Cardiac ventricle fibroblast (primary cell): ENCODE data around the gene PGAM1. TPM values are rescaled to one million over a fixed set of nuclear protein-coding genes. Genes with fewer than 3 reads are reported as not detected.

ENCODE experiments used
- total RNA-seq: library from RNA; depleted of rRNA; stranded (reverse); fragments of >200 nt; gene quantifications from 2 replicates; pipeline ENCODE4 v1.2.3, GENCODE V29; 2015

PGAM1 gene
- total RNA-seq, result 296 and 398 TPM in 2 replicates

GRCh38 chr10:97425964-97426775 lies at the start of gene PGAM1:
Gene PGAM1 (plus strand): TSS chr10:97426191. CDS start chr10:97426308, 117 bp downstream.

GRCh38 chr10:97400665-97401454 lies 25.1 kb upstream of the PGAM1 start, which contains the start of gene RRP12:
Gene RRP12 (minus strand): TSS chr10:97401340. CDS start chr10:97401231, 109 bp downstream.

GRCh38 chr10:97445722-97446639 lies 20.0 kb downstream of the PGAM1 start, which contains the start of the genes EXOSC1 and ZDHHC16:
Gene EXOSC1 (minus strand): TSS chr10:97446006. CDS start chr10:97445985, 21 bp downstream.
Gene ZDHHC16 (plus strand): TSS chr10:97446175. CDS start chr10:97451676, 5,501 bp downstream.

Other genes with a start within 250 kb of the PGAM1 start
- not detected in 2 replicates for gene SLIT1, start 240.2 kb upstream of the PGAM1 start, total RNA-seq
- gene ARHGAP19, start 133.6 kb upstream of the PGAM1 start, total RNA-seq, result 6.4 and 6.6 TPM in 2 replicates
- gene FRAT1, start 106.9 kb upstream of the PGAM1 start, total RNA-seq, result 1.8 and 4.5 TPM in 2 replicates
- gene FRAT2, start 91.5 kb upstream of the PGAM1 start, total RNA-seq, result 2.9 and 5.9 TPM in 2 replicates
- 13.1 and 23.2 TPM in 2 replicates for gene RRP12, start 24.9 kb upstream of the PGAM1 start, total RNA-seq
- 21.7 and 22.3 TPM in 2 replicates for gene EXOSC1, start 19.8 kb downstream of the PGAM1 start, total RNA-seq
- gene ZDHHC16, start 20.0 kb downstream of the PGAM1 start, total RNA-seq, result 20.1 and 24.5 TPM in 2 replicates
- 96.3 and 108 TPM in 2 replicates for gene MMS19, start 72.2 kb downstream of the PGAM1 start, total RNA-seq
- gene UBTD1, start 72.7 kb downstream of the PGAM1 start, total RNA-seq, result 48.3 and 48.9 TPM in 2 replicates
- gene ANKRD2, start 146.6 kb downstream of the PGAM1 start, total RNA-seq, result not detected in 2 replicates
- gene HOGA1, start 158.2 kb downstream of the PGAM1 start, total RNA-seq, result not detected in 2 replicates
- gene C10orf62, start 163.5 kb downstream of the PGAM1 start, total RNA-seq, result not detected in 2 replicates
- gene MORN4, start 207.3 kb downstream of the PGAM1 start, total RNA-seq, result 2.7 and 15.4 TPM in 2 replicates
- 17.5 and 19.1 TPM in 2 replicates for gene PI4K2A, start 214.5 kb downstream of the PGAM1 start, total RNA-seq